GM19328 (cell line): ENCODE data around the gene SYNJ2.

ENCODE experiments used
- ATAC-seq: cut with Tn5 transposase; IDR thresholded peaks from one replicate; pipeline ENCODE4 v1.9.1; 2021; ENCODE audit warnings: mild to moderate bottlenecking, moderate library complexity; ENCODE audit not compliant: unreplicated experiment

Gene SYNJ2

GRCh38 chr6:158024566-158025297 lies 43.1 kb downstream of the SYNJ2 start:
- no peak for ATAC-seq

GRCh38 chr6:158026054-158026900 lies 44.6 kb downstream of the SYNJ2 start:
- peak; percentile 84 for ATAC-seq

GRCh38 chr6:158026901-158027589 lies 45.4 kb downstream of the SYNJ2 start:
- ATAC-seq: no peak

GRCh38 chr6:158027590-158028285 lies 46.1 kb downstream of the SYNJ2 start:
- ATAC-seq: no peak

- no peak for ATAC-seq
Measured at GRCh38 chr6:158028421-158028820, 46.8 kb downstream of the SYNJ2 start.

- no peak for ATAC-seq
Measured at GRCh38 chr6:158028876-158029275, 47.2 kb downstream of the SYNJ2 start.

- ATAC-seq: no peak
Measured at GRCh38 chr6:158029668-158030230, 48.1 kb downstream of the SYNJ2 start.

- no peak for ATAC-seq
Measured at GRCh38 chr6:158030380-158031300, 49.0 kb downstream of the SYNJ2 start.

- ATAC-seq: no peak
Measured at GRCh38 chr6:158031381-158032353, 50.0 kb downstream of the SYNJ2 start.

- ATAC-seq: no peak
Measured at GRCh38 chr6:158032354-158032733, 50.7 kb downstream of the SYNJ2 start.

GRCh38 chr6:158033077-158033750 lies 51.6 kb downstream of the SYNJ2 start:
- ATAC-seq: no peak

- ATAC-seq: no peak
Measured at GRCh38 chr6:158033751-158034702, 52.4 kb downstream of the SYNJ2 start.

- no peak for ATAC-seq
Measured at GRCh38 chr6:158036261-158036660, 54.6 kb downstream of the SYNJ2 start.

- no peak for ATAC-seq
Measured at GRCh38 chr6:158037021-158037420, 55.4 kb downstream of the SYNJ2 start.

- no peak for ATAC-seq
Measured at GRCh38 chr6:158037771-158038170, 56.1 kb downstream of the SYNJ2 start.

- ATAC-seq: no peak
Measured at GRCh38 chr6:158038291-158039177, 56.9 kb downstream of the SYNJ2 start.
